Measurements from ENCODE around the gene GREB1. TPM values are rescaled to one million over a fixed set of nuclear protein-coding genes. Genes with fewer than 3 reads are reported as not detected.

Gene GREB1
- total and polyA plus RNA-seq, 2 of the 13 experiments (the other 11 are each of a cell fraction or from before 2014, with no cell fraction given): 31.3 to 61.2 TPM

- TF ChIP-seq, protein P1, sequence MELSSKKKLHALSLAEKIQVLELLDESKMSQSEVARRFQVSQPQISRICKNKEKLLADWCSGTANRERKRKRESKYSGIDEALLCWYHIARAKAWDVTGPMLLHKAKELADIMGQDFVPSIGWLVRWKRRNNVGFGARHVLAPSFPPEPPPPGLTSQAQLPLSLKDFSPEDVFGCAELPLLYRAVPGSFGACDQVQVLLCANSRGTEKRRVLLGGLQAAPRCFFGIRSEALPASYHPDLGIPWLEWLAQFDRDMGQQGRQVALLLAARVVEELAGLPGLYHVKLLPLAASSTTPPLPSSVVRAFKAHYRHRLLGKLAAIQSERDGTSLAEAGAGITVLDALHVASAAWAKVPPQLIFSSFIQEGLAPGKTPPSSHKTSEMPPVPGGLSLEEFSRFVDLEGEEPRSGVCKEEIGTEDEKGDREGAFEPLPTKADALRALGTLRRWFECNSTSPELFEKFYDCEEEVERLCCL (CRISPR knock-in tag; IDR thresholded peaks at IDR 0.05; ENCODE audit: borderline replicate concordance): no peak
- TF ChIP-seq HIVEP1 (CRISPR knock-in tag; IDR thresholded peaks at IDR 0.05) (no peak), PBX3 (CRISPR knock-in tag; IDR thresholded peaks at IDR 0.05; ENCODE audit: borderline replicate concordance) (no peak), EZH2 (conservative IDR thresholded peaks at IDR 0.05; ENCODE audit: low read depth, low read length) (no peak), ELF1 (CRISPR knock-in tag; IDR thresholded peaks at IDR 0.05) (no peak), ZNF720 (CRISPR knock-in tag; IDR thresholded peaks at IDR 0.05) (no peak), MEIS2 (CRISPR knock-in tag; IDR thresholded peaks at IDR 0.05) (no peak), ZBTB33 (CRISPR knock-in tag; IDR thresholded peaks at IDR 0.05) (no peak), ZNF382 (CRISPR knock-in tag; IDR thresholded peaks at IDR 0.05; ENCODE audit: borderline replicate concordance) (no peak), ATAD3A (CRISPR knock-in tag; IDR thresholded peaks at IDR 0.05) (no peak), MTF2 (CRISPR knock-in tag; IDR thresholded peaks at IDR 0.05; ENCODE audit: borderline replicate concordance) (no peak), KDM4B (CRISPR knock-in tag; IDR thresholded peaks at IDR 0.05) (no peak), BCL6 (CRISPR knock-in tag; IDR thresholded peaks at IDR 0.05) (no peak), TERF1 (CRISPR knock-in tag; IDR thresholded peaks at IDR 0.05) (no peak), HNRNPUL1 (IDR thresholded peaks at IDR 0.05; ENCODE audit: low read depth, low read length) (no peak)
- TF ChIP-seq, protein P2, sequence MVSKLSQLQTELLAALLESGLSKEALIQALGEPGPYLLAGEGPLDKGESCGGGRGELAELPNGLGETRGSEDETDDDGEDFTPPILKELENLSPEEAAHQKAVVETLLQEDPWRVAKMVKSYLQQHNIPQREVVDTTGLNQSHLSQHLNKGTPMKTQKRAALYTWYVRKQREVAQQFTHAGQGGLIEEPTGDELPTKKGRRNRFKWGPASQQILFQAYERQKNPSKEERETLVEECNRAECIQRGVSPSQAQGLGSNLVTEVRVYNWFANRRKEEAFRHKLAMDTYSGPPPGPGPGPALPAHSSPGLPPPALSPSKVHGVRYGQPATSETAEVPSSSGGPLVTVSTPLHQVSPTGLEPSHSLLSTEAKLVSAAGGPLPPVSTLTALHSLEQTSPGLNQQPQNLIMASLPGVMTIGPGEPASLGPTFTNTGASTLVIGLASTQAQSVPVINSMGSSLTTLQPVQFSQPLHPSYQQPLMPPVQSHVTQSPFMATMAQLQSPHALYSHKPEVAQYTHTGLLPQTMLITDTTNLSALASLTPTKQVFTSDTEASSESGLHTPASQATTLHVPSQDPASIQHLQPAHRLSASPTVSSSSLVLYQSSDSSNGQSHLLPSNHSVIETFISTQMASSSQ (IDR thresholded peaks at IDR 0.05; ENCODE audit: low read depth): no peak; the same call in 1 of the 2 replicates
- TF ChIP-seq, protein P2 (CRISPR knock-in tag; IDR thresholded peaks at IDR 0.05; ENCODE audit: borderline replicate concordance): 0 out of 2 replicates have a peak, but pooled peaks have one; percentile 31
These were observed 31.0 kb upstream of the GREB1 start (continued) for GRCh38 chr2:11502740-11503292.

Measured in HepG2 (cell line).